Heart right ventricle (tissue), 16 donors: ENCODE data around the gene FAM25G. TPM values are rescaled to one million over a fixed set of nuclear protein-coding genes. Genes with fewer than 3 reads are reported as not detected.

Source experiments
- ATAC-seq, 8 donors: fragments of 200-7000 bp; cut with Tn5 transposase; one replicate each; pipeline ENCODE4 v1.9.1; 2020; ENCODE audit warnings: mild to moderate bottlenecking in 8 of 8, moderate library complexity in 8 of 8, moderate number of reproducible peaks in 1 of 8
- DNase-seq, 2 donors: peaks; one replicate each; pipeline ENCODE4 v3.0.0-alpha.2; 2020
- H3K27ac ChIP-seq, 10 donors: fragments of 200-600 bp; sonication (generic) in 2 of 10; one replicate each; pipeline versions ENCODE4 v1.5.0 to v1.8.0; 2020 to 2022; ENCODE audit warnings: mild to moderate bottlenecking in 3 of 10
- H3K27me3 ChIP-seq, 7 donors: fragments of 200-600 bp; one replicate each; pipeline ENCODE4 v1.8.0; 2021 to 2022; ENCODE audit warnings: mild to moderate bottlenecking in 2 of 7
- H3K36me3 ChIP-seq, 9 donors: fragments of 200-600 bp; sonication (generic) in 1 of 9; one replicate each; pipeline versions ENCODE4 v1.5.0 to v1.8.0; 2020 to 2022; ENCODE audit warnings: mild to moderate bottlenecking in 2 of 9
- H3K4me1 ChIP-seq, 9 donors: fragments of 200-600 bp; sonication (generic) in 1 of 9; one replicate each; pipeline versions ENCODE4 v1.5.0 to v1.8.0; 2020 to 2022; ENCODE audit warnings: mild to moderate bottlenecking in 4 of 9
- H3K4me3 ChIP-seq, 10 donors: fragments of 200-600 bp; sonication (generic) in 2 of 10; one replicate each; pipeline versions ENCODE4 v1.5.0 to v1.8.0; 2020 to 2022; ENCODE audit warnings: mild to moderate bottlenecking in 7 of 10, moderate library complexity in 2 of 10
- H3K9me3 ChIP-seq, 11 donors: fragments of 200-600 bp in 10 of 11; sonication (generic) in 2 of 11; one replicate each; pipeline versions ENCODE4 v1.5.0 to v1.8.0; 2013 to 2022; ENCODE audit warnings: mild to moderate bottlenecking in 2 of 11, control low read depth in 1 of 11, moderate library complexity in 1 of 11
- CTCF ChIP-seq, 9 donors: fragments of 200-600 bp; sonication (generic) in 2 of 9; IDR thresholded peaks; one replicate each; pipeline versions ENCODE4 v1.5.0 to v1.8.0; 2021 to 2022; ENCODE audit warnings: antibody characterized with exemption in 9 of 9, mild to moderate bottlenecking in 5 of 9, moderate library complexity in 1 of 9
- WGBS, 2 donors: extraction: QIAGEN DNeasy Blood & Tissue Kit; methylation state at CpG; one replicate each; pipeline ENCODE4 v1.1.7; 2013; ENCODE audit warnings: inconsistent platforms in 1 of 2; 5-methylcytosine and 5-hydroxymethylcytosine counted together
- intact Hi-C, 10 donors: fragments of 100-400 bp; cut with DNase I; formaldehyde crosslinking; loops; one replicate each; pipeline versions ENCODE4 v1.11.1 to v1.14.2; 2022
- polyA plus RNA-seq, 2 donors: library from polyadenylated mRNA; stranded (reverse); fragments of 200-250 nt; gene quantifications; one replicate each; pipeline ENCODE4 v1.2.3, GENCODE V29; 2013
- total RNA-seq, 10 donors: library from RNA; stranded (reverse); fragmentation: NEBNext Ultra II Directional in 3 of 10; extraction: Animal tissue kit (Norgen Biotek cat#: 25700) in 3 of 10; gene quantifications; one replicate each; pipeline versions ENCODE4 v1.2.1 to v1.2.4, GENCODE V29; 2021 to 2023
- donor health status: Arrhythmogenic right ventricular cardiomyopathy.
- donor health status: ischemic (EF 13 %, LVEDD 7.1; RV severe dilation, severe dysfunction).
- donor health status: healthy with polysubstance abuse.
- donor health status: DM: no; HTN: yes; CAD: no.
- donor health status: DM: no; HTN: no; CAD: no.
- donor health status: ischemic (EF 25% LVEDD 6.9; RV normal size, moderate dysfunction).
- donor health status: ischemic (EF 25% LVEDD 5.7; RV mildly dilated, moderate dysfunction).
- donor health status: healthy.
- donor health status: DM: yes; HTN: yes; CAD: no.
- donor health status: Ischemic cardiomyopathy.
- donor health status: ischemic (EF 35%, LVEDD 5.7; RV mildly dilated, moderate dysfunction).
- donor health status: nonischemic (EF 11% LVEDD 7.7; RV severe dilation, severe dysfunction).
- donor health status: DM: yes; HTN: yes; CAD: no.
- donor health status: PGD.
- donor health status: ischemic (EF 29% LVEDD 5.4; RV normal size, mild dysfunction).
- donor health status: nonischemic (EF 23%, LVEDD 6.1; RV moderate dilation, normal function).

FAM25G gene
- total and polyA plus RNA-seq, 12 donors, result not detected

- H3K27me3 ChIP-seq, result peaks cover 0 to 17% (median 0%) of the 10 kb centered on the region in 7 donors
- no peak overlapping the region for H3K27ac ChIP-seq
- ATAC-seq (no peak), DNase-seq (no peak)
- intact Hi-C loops, result no loop called here
- no peaks in the 10 kb centered on the region for H3K4me1 ChIP-seq
- 81 to 89% methylated on average over 2 of the region's 2 CpGs for WGBS, 2 donors
- TF ChIP-seq CTCF (IDR thresholded peaks at IDR 0.05), result no peak
- peaks cover 0 to 34% (median 10%) of the 10 kb centered on the region in 11 donors for H3K9me3 ChIP-seq
- no peak overlapping the region for H3K4me3 ChIP-seq
- no peaks in the 10 kb centered on the region for H3K36me3 ChIP-seq
Measured at GRCh38 chr10:47443145-47443544, 48.4 kb downstream of the FAM25G start.

GRCh38 chr10:47442351-47442750 lies 49.1 kb downstream of the FAM25G start:
- Histone ChIP-seq H3K27me3 (peaks cover 0 to 17% (median 0%) of the 10 kb centered on the region in 7 donors), H3K27ac (no peak overlapping the region), H3K4me3 (no peak overlapping the region), H3K4me1 (no peaks in the 10 kb centered on the region), H3K36me3 (no peaks in the 10 kb centered on the region), H3K9me3 (peaks cover 0 to 38% (median 10%) of the 10 kb centered on the region in 11 donors)
- intact Hi-C loops, result no loop called here
- WGBS, 2 donors, result 73 to 83% methylated on average over 5 of the region's 5 CpGs
- DNase-seq (no peak), ATAC-seq (no peak)
- no peak for TF ChIP-seq CTCF (IDR thresholded peaks at IDR 0.05)

GRCh38 chr10:47441938-47442337 lies 49.6 kb downstream of the FAM25G start:
- no peak for DNase-seq
- Histone ChIP-seq H3K27ac (no peak overlapping the region), H3K9me3 (peaks cover 0 to 38% (median 10%) of the 10 kb centered on the region in 11 donors), H3K4me1 (no peaks in the 10 kb centered on the region), H3K36me3 (no peaks in the 10 kb centered on the region), H3K4me3 (no peak overlapping the region), H3K27me3 (peaks cover 0 to 17% (median 0%) of the 10 kb centered on the region in 7 donors)
- TF ChIP-seq CTCF (IDR thresholded peaks at IDR 0.05), result no peak
- 64 to 78% methylated on average over 4 of the region's 4 CpGs for WGBS, 2 donors
- intact Hi-C loops, result no loop called here
- no peak for ATAC-seq

- peaks cover 0 to 17% (median 5%) of the 10 kb centered on the region in 7 donors for H3K27me3 ChIP-seq
- DNase-seq (no peak), ATAC-seq (no peak)
- no peak for TF ChIP-seq CTCF (IDR thresholded peaks at IDR 0.05)
- H3K9me3 ChIP-seq, result peaks cover 0 to 23% (median 0%) of the 10 kb centered on the region in 11 donors
- H3K27ac ChIP-seq, result no peak overlapping the region
- intact Hi-C loops, result no loop called here
- H3K4me3 ChIP-seq, result no peak overlapping the region
- 87 to 92% methylated on average over 4 of the region's 4 CpGs for WGBS, 2 donors
- no peaks in the 10 kb centered on the region for H3K36me3 ChIP-seq
- no peaks in the 10 kb centered on the region for H3K4me1 ChIP-seq
Measured at GRCh38 chr10:47440207-47440606, 51.3 kb downstream of the FAM25G start.
